Measurements from ENCODE around the gene PPM1L. TPM values are rescaled to one million over a fixed set of nuclear protein-coding genes. Genes with fewer than 3 reads are reported as not detected.

The PPM1L gene
- total and polyA plus RNA-seq, 2 of the 13 experiments (the other 11 are each of a cell fraction or from before 2014, with no cell fraction given) = 0.22 to 1.4 TPM

DNA sequence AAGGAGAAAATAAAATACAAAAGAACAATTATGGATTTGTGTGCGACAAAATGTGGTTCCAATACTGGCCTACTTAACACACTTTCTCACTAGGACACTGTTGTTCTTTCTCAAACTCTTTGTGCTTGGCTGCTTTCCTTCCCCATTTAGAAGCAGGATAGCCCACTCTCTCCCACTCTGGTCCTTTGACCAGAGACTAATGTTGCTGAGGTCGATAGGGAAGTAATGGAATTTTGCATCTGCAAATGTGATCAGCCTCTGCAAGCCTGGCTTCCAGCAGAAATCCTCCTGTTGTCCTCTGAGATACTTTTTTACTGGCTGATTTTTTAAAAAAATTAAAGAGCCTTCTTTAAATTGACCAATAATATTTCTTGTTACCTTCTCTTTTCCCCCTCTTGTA, 71.0 kb downstream of the PPM1L start (continued):
- TF ChIP-seq, protein P1, sequence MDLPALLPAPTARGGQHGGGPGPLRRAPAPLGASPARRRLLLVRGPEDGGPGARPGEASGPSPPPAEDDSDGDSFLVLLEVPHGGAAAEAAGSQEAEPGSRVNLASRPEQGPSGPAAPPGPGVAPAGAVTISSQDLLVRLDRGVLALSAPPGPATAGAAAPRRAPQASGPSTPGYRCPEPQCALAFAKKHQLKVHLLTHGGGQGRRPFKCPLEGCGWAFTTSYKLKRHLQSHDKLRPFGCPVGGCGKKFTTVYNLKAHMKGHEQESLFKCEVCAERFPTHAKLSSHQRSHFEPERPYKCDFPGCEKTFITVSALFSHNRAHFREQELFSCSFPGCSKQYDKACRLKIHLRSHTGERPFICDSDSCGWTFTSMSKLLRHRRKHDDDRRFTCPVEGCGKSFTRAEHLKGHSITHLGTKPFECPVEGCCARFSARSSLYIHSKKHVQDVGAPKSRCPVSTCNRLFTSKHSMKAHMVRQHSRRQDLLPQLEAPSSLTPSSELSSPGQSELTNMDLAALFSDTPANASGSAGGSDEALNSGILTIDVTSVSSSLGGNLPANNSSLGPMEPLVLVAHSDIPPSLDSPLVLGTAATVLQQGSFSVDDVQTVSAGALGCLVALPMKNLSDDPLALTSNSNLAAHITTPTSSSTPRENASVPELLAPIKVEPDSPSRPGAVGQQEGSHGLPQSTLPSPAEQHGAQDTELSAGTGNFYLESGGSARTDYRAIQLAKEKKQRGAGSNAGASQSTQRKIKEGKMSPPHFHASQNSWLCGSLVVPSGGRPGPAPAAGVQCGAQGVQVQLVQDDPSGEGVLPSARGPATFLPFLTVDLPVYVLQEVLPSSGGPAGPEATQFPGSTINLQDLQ (CRISPR knock-in tag; IDR thresholded peaks at IDR 0.05) = no peak
- TF ChIP-seq CBX1 (IDR thresholded peaks at IDR 0.05; ENCODE audit: low read depth) (no peak), SATB2 (CRISPR knock-in tag; IDR thresholded peaks at IDR 0.05) (no peak), ZNF281 (CRISPR knock-in tag; IDR thresholded peaks at IDR 0.05; ENCODE audit: borderline replicate concordance) (no peak), ZNF7 (CRISPR knock-in tag; IDR thresholded peaks at IDR 0.05) (no peak)

GRCh38 chr3:160827516-160827915, 71.5 kb downstream of the PPM1L start:
- no peak overlapping the region for H2AFZ ChIP-seq (ENCODE audit: low read length)
- TF ChIP-seq ZNF720 (CRISPR knock-in tag; IDR thresholded peaks at IDR 0.05) = no peak
- TF ChIP-seq ZNF713 (CRISPR knock-in tag; IDR thresholded peaks at IDR 0.05) = no peak
- no peak for TF ChIP-seq GZF1 (CRISPR knock-in tag; IDR thresholded peaks at IDR 0.05)
- TF ChIP-seq, protein P2, sequence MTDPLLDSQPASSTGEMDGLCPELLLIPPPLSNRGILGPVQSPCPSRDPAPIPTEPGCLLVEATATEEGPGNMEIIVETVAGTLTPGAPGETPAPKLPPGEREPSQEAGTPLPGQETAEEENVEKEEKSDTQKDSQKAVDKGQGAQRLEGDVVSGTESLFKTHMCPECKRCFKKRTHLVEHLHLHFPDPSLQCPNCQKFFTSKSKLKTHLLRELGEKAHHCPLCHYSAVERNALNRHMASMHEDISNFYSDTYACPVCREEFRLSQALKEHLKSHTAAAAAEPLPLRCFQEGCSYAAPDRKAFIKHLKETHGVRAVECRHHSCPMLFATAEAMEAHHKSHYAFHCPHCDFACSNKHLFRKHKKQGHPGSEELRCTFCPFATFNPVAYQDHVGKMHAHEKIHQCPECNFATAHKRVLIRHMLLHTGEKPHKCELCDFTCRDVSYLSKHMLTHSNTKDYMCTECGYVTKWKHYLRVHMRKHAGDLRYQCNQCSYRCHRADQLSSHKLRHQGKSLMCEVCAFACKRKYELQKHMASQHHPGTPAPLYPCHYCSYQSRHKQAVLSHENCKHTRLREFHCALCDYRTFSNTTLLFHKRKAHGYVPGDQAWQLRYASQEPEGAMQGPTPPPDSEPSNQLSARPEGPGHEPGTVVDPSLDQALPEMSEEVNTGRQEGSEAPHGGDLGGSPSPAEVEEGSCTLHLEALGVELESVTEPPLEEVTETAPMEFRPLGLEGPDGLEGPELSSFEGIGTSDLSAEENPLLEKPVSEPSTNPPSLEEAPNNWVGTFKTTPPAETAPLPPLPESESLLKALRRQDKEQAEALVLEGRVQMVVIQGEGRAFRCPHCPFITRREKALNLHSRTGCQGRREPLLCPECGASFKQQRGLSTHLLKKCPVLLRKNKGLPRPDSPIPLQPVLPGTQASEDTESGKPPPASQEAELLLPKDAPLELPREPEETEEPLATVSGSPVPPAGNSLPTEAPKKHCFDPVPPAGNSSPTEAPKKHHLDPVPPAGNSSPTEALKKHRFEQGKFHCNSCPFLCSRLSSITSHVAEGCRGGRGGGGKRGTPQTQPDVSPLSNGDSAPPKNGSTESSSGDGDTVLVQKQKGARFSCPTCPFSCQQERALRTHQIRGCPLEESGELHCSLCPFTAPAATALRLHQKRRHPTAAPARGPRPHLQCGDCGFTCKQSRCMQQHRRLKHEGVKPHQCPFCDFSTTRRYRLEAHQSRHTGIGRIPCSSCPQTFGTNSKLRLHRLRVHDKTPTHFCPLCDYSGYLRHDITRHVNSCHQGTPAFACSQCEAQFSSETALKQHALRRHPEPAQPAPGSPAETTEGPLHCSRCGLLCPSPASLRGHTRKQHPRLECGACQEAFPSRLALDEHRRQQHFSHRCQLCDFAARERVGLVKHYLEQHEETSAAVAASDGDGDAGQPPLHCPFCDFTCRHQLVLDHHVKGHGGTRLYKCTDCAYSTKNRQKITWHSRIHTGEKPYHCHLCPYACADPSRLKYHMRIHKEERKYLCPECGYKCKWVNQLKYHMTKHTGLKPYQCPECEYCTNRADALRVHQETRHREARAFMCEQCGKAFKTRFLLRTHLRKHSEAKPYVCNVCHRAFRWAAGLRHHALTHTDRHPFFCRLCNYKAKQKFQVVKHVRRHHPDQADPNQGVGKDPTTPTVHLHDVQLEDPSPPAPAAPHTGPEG (CRISPR knock-in tag; IDR thresholded peaks at IDR 0.05) = no peak
- TF ChIP-seq ZNF788 (CRISPR knock-in tag; IDR thresholded peaks at IDR 0.05; ENCODE audit: borderline replicate concordance) = no peak
- no peak for TF ChIP-seq ETV5 (CRISPR knock-in tag; IDR thresholded peaks at IDR 0.05; ENCODE audit: borderline replicate concordance)
- H3K9ac ChIP-seq (ENCODE audit: insufficient read depth, low read depth, low read length) = no peak overlapping the region
- in situ Hi-C loops (cut with HindIII; ENCODE audit: extremely low pct_ligation_motif_present, low pct_unique_long_range_greater_than_20kb) (no loop called here), intact Hi-C loops (cut with micrococcal nuclease; ENCODE audit: unreplicated experiment) (no loop called here)
- no peaks in the 10 kb centered on the region for H3K79me2 ChIP-seq (ENCODE audit: insufficient read depth, low read length)
- FAIRE-seq = no peak
- H3K27me3 ChIP-seq (ENCODE audit: control insufficient read depth in 1 of 2, insufficient read depth in 2 of 2, low read length in 2 of 2) = no peaks in the 10 kb centered on the region
- WGBS (ENCODE audit: low lambda C conversion rate) = 4% methylated on average over 1 of the region's 1 CpG
- DNase-seq (ENCODE audit: low spot score) = no peak
- no peaks in the 10 kb centered on the region for H4K20me1 ChIP-seq (ENCODE audit: insufficient read depth, low read length)
- no peaks in the 10 kb centered on the region for H3K4me1 ChIP-seq (ENCODE audit: insufficient read depth, low read length)
- no peak for ATAC-seq
- no peaks in the 10 kb centered on the region for H3K9me3 ChIP-seq (ENCODE audit: low read length)
- H3K4me3 ChIP-seq (replicated peaks in 1 of 3; ENCODE audit: insufficient read depth in 1 of 3, low read depth in 2 of 3, low read length in 3 of 3) = no peak overlapping the region
- H3K36me3 ChIP-seq (replicated peaks in 1 of 2; ENCODE audit: control insufficient read depth in 1 of 2, insufficient read depth in 2 of 2, low read length in 2 of 2) = no peaks in the 10 kb centered on the region
- H3K27ac ChIP-seq (ENCODE audit: extremely low read length, insufficient read depth, low read length) = no peak overlapping the region
- ChIA-PET CTCF (ENCODE audit: low intra/inter-chr PET ratio, low total read pairs) (no interaction called here), POLR2A (no interaction called here)
- H3K4me2 ChIP-seq (ENCODE audit: low read depth, low read length) = no peak overlapping the region
- no TSS peak for BruUV-seq (replicated peaks)

Measured in HepG2 (cell line).